PFSK-1 (cell line): ENCODE measurements around the gene CEP152.

Experiments
- FOXP2 ChIP-seq: optimal IDR thresholded peaks from 2 replicates; pipeline ENCODE3; 2011; ENCODE audit warnings: borderline replicate concordance, control low read depth, inconsistent platforms; ENCODE audit not compliant: insufficient read depth; ENCODE audit errors: extremely low read length, extremely low read depth
- POLR2AphosphoS5 ChIP-seq: IDR thresholded peaks from 2 replicates; pipeline ENCODE4 v1.6.1; 2012; ENCODE audit warnings: low read depth, mild to moderate bottlenecking, control low read depth, low read length, moderate library complexity
- REST ChIP-seq, 2 experiments: IDR thresholded peaks; 2 replicates each; pipeline versions ENCODE4 v1.6.1 to v1.8.0; 2011 to 2012; ENCODE audit warnings: low read depth in 2 of 2, low read length in 2 of 2, control low read depth in 1 of 2, inconsistent platforms in 1 of 2, mild to moderate bottlenecking in 1 of 2, moderate library complexity in 1 of 2; ENCODE audit not compliant: insufficient read depth in 1 of 2
- SIN3A ChIP-seq: IDR thresholded peaks from 2 replicates; pipeline ENCODE4 v1.6.1; 2012; ENCODE audit warnings: mild to moderate bottlenecking, low read length, moderate library complexity, borderline replicate concordance; ENCODE audit not compliant: insufficient read depth
- TAF1 ChIP-seq: IDR thresholded peaks from 2 replicates; pipeline ENCODE4 v1.6.1; 2012; ENCODE audit warnings: low read length, control low read depth, borderline replicate concordance; ENCODE audit not compliant: insufficient read depth

The CEP152 gene

GRCh38 chr15:48696627-48697312, 114.1 kb downstream of the CEP152 start:
- TF ChIP-seq FOXP2 (no peak), SIN3A (no peak), REST (IDR thresholded peaks at IDR 0.05; ENCODE audit: insufficient read depth in 1 of 2, low read depth in 2 of 2, low read length in 2 of 2) (no peak), TAF1 (no peak), POLR2AphosphoS5 (no peak)

GRCh38 chr15:48695827-48696573, 114.9 kb downstream of the CEP152 start:
- TF ChIP-seq REST (IDR thresholded peaks at IDR 0.05; ENCODE audit: insufficient read depth in 1 of 2, low read depth in 2 of 2, low read length in 2 of 2) (no peak), SIN3A (no peak), TAF1 (no peak), POLR2AphosphoS5 (no peak), FOXP2 (no peak)

- TF ChIP-seq FOXP2 (no peak), TAF1 (no peak), REST (IDR thresholded peaks at IDR 0.05; ENCODE audit: insufficient read depth in 1 of 2, low read depth in 2 of 2, low read length in 2 of 2) (no peak), SIN3A (no peak), POLR2AphosphoS5 (no peak)
Measured at GRCh38 chr15:48695088-48695826, 115.6 kb downstream of the CEP152 start.

GRCh38 chr15:48693484-48693883, 117.4 kb downstream of the CEP152 start:
- TF ChIP-seq POLR2AphosphoS5 = no peak
- no peak for TF ChIP-seq TAF1
- TF ChIP-seq SIN3A = no peak
- TF ChIP-seq REST (IDR thresholded peaks at IDR 0.05; ENCODE audit: insufficient read depth in 1 of 2, low read depth in 2 of 2, low read length in 2 of 2) = no peak
- no peak for TF ChIP-seq FOXP2
